H1 (cell line): ENCODE measurements around the gene NXPH1. TPM values are rescaled to one million over a fixed set of nuclear protein-coding genes. Genes with fewer than 3 reads are reported as not detected.

Source experiments
- CTCF ChIA-PET: fragments of 300-600 bp; sonication (Branson Sonifier 250); formaldehyde crosslinking; loops from one replicate; lab custom pipeline; 2021; ENCODE audit not compliant: partially characterized antibody; lab: Charles Lee
- POLR2A ChIA-PET: fragments of 300-600 bp; sonication (Branson Sonifier 250); formaldehyde crosslinking; loops from one replicate; lab custom pipeline; 2021; ENCODE audit warnings: inconsistent platforms; ENCODE audit not compliant: partially characterized antibody; lab: Charles Lee
- DNase-seq, 2 experiments: peaks; one replicate each; pipeline versions ENCODE4 v3.0.0 to v3.0.0-alpha.2; 2010 to 2022; ENCODE audit warnings: low spot score in 2 of 2, low read depth in 1 of 2, mixed read lengths in 1 of 2
- FAIRE-seq: peaks from 2 replicates; lab custom pipeline; 2011; peaks lifted over from hg19 to GRCh38; lab: Jason Lieb, UNC
- H2AFZ ChIP-seq: 2 replicates; pipeline ENCODE4 v1.8.1; 2012; ENCODE audit warnings: low read length, inconsistent platforms
- H2AK5ac ChIP-seq: 2 replicates; pipeline ENCODE4 v1.6.1; 2013; ENCODE audit warnings: low read depth, low read length
- H2BK120ac ChIP-seq: replicated peaks from 2 replicates; pipeline ENCODE3; 2013; ENCODE audit warnings: low read depth, low read length, inconsistent platforms
- H2BK12ac ChIP-seq: 2 replicates; pipeline ENCODE4 v1.6.1; 2013; ENCODE audit warnings: low read depth, low read length
- H2BK15ac ChIP-seq: 2 replicates; pipeline ENCODE4 v1.6.1; 2013; ENCODE audit warnings: low read length
- H2BK20ac ChIP-seq: 2 replicates; pipeline ENCODE4 v1.6.1; 2013; ENCODE audit warnings: low read length
- H2BK5ac ChIP-seq: 2 replicates; pipeline ENCODE4 v1.6.1; 2013; ENCODE audit warnings: low read depth, low read length
- H3K14ac ChIP-seq: 2 replicates; pipeline ENCODE4 v1.6.1; 2013; ENCODE audit warnings: inconsistent platforms; ENCODE audit not compliant: insufficient read length
- H3K18ac ChIP-seq: 2 replicates; pipeline ENCODE4 v1.6.1; 2013; ENCODE audit warnings: low read length; ENCODE audit errors: extremely low read depth
- H3K23ac ChIP-seq: 2 replicates; pipeline ENCODE4 v1.6.1; 2013; ENCODE audit warnings: inconsistent platforms; ENCODE audit not compliant: insufficient read length
- H3K23me2 ChIP-seq: 2 replicates; pipeline ENCODE4 v1.6.1; 2013; ENCODE audit warnings: low read depth, low read length
- H3K27ac ChIP-seq: 2 replicates; pipeline ENCODE4 v1.6.1; 2011; ENCODE audit warnings: low read depth, low read length, inconsistent platforms
- H3K27me3 ChIP-seq, 4 experiments: replicated peaks in 1 of 4; 1 replicate in 1 of 4; 2 replicates in 3 of 4; pipeline versions ENCODE4 v1.6.1 to v1.8.1; 2011 to 2013; ENCODE audit warnings: low read length in 3 of 4, mild to moderate bottlenecking in 3 of 4, inconsistent platforms in 2 of 4, mixed read lengths in 2 of 4, moderate library complexity in 1 of 4; ENCODE audit not compliant: control insufficient read depth in 3 of 4, insufficient read depth in 3 of 4; ENCODE audit errors: extremely low read depth in 1 of 4
- H3K36me3 ChIP-seq, 4 experiments: 2 replicates each; pipeline versions ENCODE4 v1.6.1 to v1.8.1; 2011 to 2013; ENCODE audit warnings: mild to moderate bottlenecking in 4 of 4, low read length in 3 of 4, moderate library complexity in 2 of 4, control low read depth in 1 of 4, inconsistent platforms in 1 of 4; ENCODE audit not compliant: insufficient read depth in 4 of 4, control insufficient read depth in 2 of 4
- H3K4ac ChIP-seq: replicated peaks from 2 replicates; pipeline ENCODE3; 2013; ENCODE audit warnings: low read length, low read depth, mixed read lengths, inconsistent platforms; ENCODE audit not compliant: insufficient read length
- H3K4me1 ChIP-seq, 4 experiments: replicated peaks in 1 of 4; 1 replicate in 1 of 4; 2 replicates in 3 of 4; pipeline versions ENCODE4 v1.6.1 to v1.8.1; 2011 to 2013; ENCODE audit warnings: low read length in 3 of 4, inconsistent platforms in 2 of 4, mixed read lengths in 1 of 4; ENCODE audit not compliant: insufficient read depth in 4 of 4, control insufficient read depth in 3 of 4
- H3K4me2 ChIP-seq, 2 experiments: 2 replicates each; pipeline versions ENCODE4 v1.6.1 to v1.8.1; 2011 to 2013; ENCODE audit warnings: low read depth in 2 of 2, low read length in 2 of 2, control low read depth in 1 of 2, inconsistent platforms in 1 of 2, mild to moderate bottlenecking in 1 of 2; ENCODE audit not compliant: insufficient read depth in 1 of 2
- H3K4me3 ChIP-seq, 4 experiments: fragments of 200-600, 300-600 bp in 1 of 4; sonication (generic), shearing (Covaris generic), sonication (Bioruptor Twin) in 1 of 4; 2 replicates each; pipeline versions ENCODE4 v1.5.1 to v1.8.1; 2011 to 2016; ENCODE audit warnings: low read length in 4 of 4, low read depth in 3 of 4, control low read depth in 2 of 4, inconsistent platforms in 2 of 4, mild to moderate bottlenecking in 2 of 4, mixed read lengths in 1 of 4, moderate library complexity in 1 of 4; ENCODE audit not compliant: insufficient read depth in 2 of 4; ENCODE audit errors: extremely low read depth in 1 of 4
- H3K56ac ChIP-seq: replicated peaks from 2 replicates; pipeline ENCODE3; 2013; ENCODE audit warnings: low read depth, mild to moderate bottlenecking, mixed read lengths, low read length, inconsistent platforms; ENCODE audit not compliant: insufficient read length
- H3K79me1 ChIP-seq: 2 replicates; pipeline ENCODE4 v1.6.1; 2013; ENCODE audit warnings: low read depth, low read length, control low read depth
- H3K79me2 ChIP-seq, 2 experiments: 2 replicates each; pipeline versions ENCODE4 v1.6.1 to v1.8.1; 2012 to 2013; ENCODE audit warnings: low read length in 2 of 2, mild to moderate bottlenecking in 2 of 2, inconsistent platforms in 1 of 2; ENCODE audit not compliant: insufficient read depth in 2 of 2, control insufficient read depth in 1 of 2
- H3K9ac ChIP-seq, 4 experiments: replicated peaks in 1 of 4; 1 replicate in 1 of 4; 2 replicates in 3 of 4; pipeline versions ENCODE4 v1.6.1 to v1.8.1; 2011 to 2013; ENCODE audit warnings: low read depth in 3 of 4, low read length in 3 of 4, control low read depth in 2 of 4, mild to moderate bottlenecking in 2 of 4, moderate library complexity in 2 of 4, inconsistent platforms in 1 of 4; ENCODE audit errors: extremely low read depth in 1 of 4
- H3K9me3 ChIP-seq, 2 experiments: 2 replicates each; pipeline versions ENCODE4 v1.6.1 to v1.8.1; 2012 to 2013; ENCODE audit warnings: mild to moderate bottlenecking in 2 of 2, moderate library complexity in 2 of 2, control low read depth in 1 of 2, inconsistent platforms in 1 of 2, low read depth in 1 of 2, low read length in 1 of 2, mixed read lengths in 1 of 2; ENCODE audit not compliant: insufficient read depth in 2 of 2
- H4K20me1 ChIP-seq, 2 experiments: replicated peaks in 1 of 2; 2 replicates each; pipeline versions ENCODE3 to v1.8.1; 2011 to 2013; ENCODE audit warnings: inconsistent platforms in 2 of 2, low read length in 2 of 2, mild to moderate bottlenecking in 1 of 2; ENCODE audit not compliant: insufficient read depth in 2 of 2, control insufficient read depth in 1 of 2
- H4K5ac ChIP-seq: 2 replicates; pipeline ENCODE4 v1.6.1; 2013; ENCODE audit warnings: low read length, low read depth, mixed read lengths, inconsistent platforms; ENCODE audit not compliant: insufficient read length
- H4K8ac ChIP-seq: 2 replicates; pipeline ENCODE4 v1.8.0; 2013; ENCODE audit warnings: mild to moderate bottlenecking, moderate library complexity, low read length, inconsistent platforms; ENCODE audit not compliant: insufficient read depth; ENCODE audit errors: extremely low read depth
- H4K91ac ChIP-seq: replicated peaks from 2 replicates; pipeline ENCODE3; 2013; ENCODE audit warnings: low read length, mixed read lengths, inconsistent platforms; ENCODE audit not compliant: insufficient read length
- BRCA1 ChIP-seq: IDR thresholded peaks from 2 replicates; pipeline ENCODE4 v1.6.1; 2012; ENCODE audit warnings: low read depth, low read length, improper control_type of control experiment
- KDM4A ChIP-seq: IDR thresholded peaks from one replicate; pipeline ENCODE4 v1.7.1; 2012; ENCODE audit warnings: low read depth, mild to moderate bottlenecking, moderate library complexity, low read length, inconsistent platforms; ENCODE audit not compliant: severe bottlenecking
- SIX5 ChIP-seq: IDR thresholded peaks from 2 replicates; pipeline ENCODE4 v1.6.1; 2011; ENCODE audit warnings: mild to moderate bottlenecking, low read depth, low read length
- WGBS, 2 experiments: shearing (Covaris generic) in 1 of 2; methylation state at CpG; one replicate each; pipeline versions ENCODE4 v1.1.6 to v1.1.7; 2013 to 2015; ENCODE audit warnings: low lambda C conversion rate in 2 of 2, mixed read lengths in 2 of 2, inconsistent platforms in 1 of 2, low coverage in 1 of 2, missing lambda C conversion rate in 1 of 2; ENCODE audit not compliant: insufficient replicate concordance in 2 of 2, insufficient coverage in 1 of 2, insufficient read length in 1 of 2; ENCODE audit errors: extremely low coverage in 1 of 2, missing lambda C conversion rate in 1 of 2; 5-methylcytosine and 5-hydroxymethylcytosine counted together
- polyA plus RNA-seq, 7 experiments: library from polyadenylated mRNA; depleted of rRNA in 3 of 7; stranded (reverse) in 5 of 7; unstranded in 2 of 7; fragments of >200 nt in 5 of 7; fragments of 200-250 nt in 2 of 7; gene quantifications; 1 replicate in 5 of 7; 2 replicates in 1 of 7; 4 replicates in 1 of 7; pipeline versions ENCODE4 v1.2.1 to v1.2.3, GENCODE V29; 2011 to 2013; ENCODE audit warnings: missing spikeins in 2 of 7, mixed read lengths in 2 of 7
- total RNA-seq: library from RNA; stranded (reverse); fragmentation: NEBNext Ultra II Directional; extraction: Animal tissue kit (Norgen Biotek cat#: 25700); gene quantifications from 2 replicates; pipeline ENCODE4 v1.2.1, GENCODE V29; 2021

The NXPH1 gene
- total and polyA plus RNA-seq, 2 of the 8 experiments (the other 6 are each of a cell fraction or from before 2014, with no cell fraction given): 0.14 to 1.0 TPM

GRCh38 chr7:8507566-8507965 lies 74.2 kb downstream of the NXPH1 start:
- no peak overlapping the region for H4K91ac ChIP-seq
- H4K8ac ChIP-seq: no peak overlapping the region
- CTCF ChIA-PET: interaction anchor here (0.9 to 2.3 kb wide), 7 partner anchors 8 to 88 kb away, joined by 3 to 6 read pairs (median 3); no protein-coding TSS in a partner anchor
- WGBS, 2 experiments: 88% methylated on average over 2 of the region's 2 CpGs; no CpG with 5 or more reads in 1 of the 2 experiments
- H3K27me3 ChIP-seq: no peaks in the 10 kb centered on the region
- H2BK20ac ChIP-seq: no peak overlapping the region
- H2BK12ac ChIP-seq: no peak overlapping the region
- no peak overlapping the region for H3K23ac ChIP-seq
- no peak overlapping the region for H3K4ac ChIP-seq
- no peaks in the 10 kb centered on the region for H3K79me1 ChIP-seq
- POLR2A ChIA-PET: no interaction called here
- H3K9me3 ChIP-seq: no peaks in the 10 kb centered on the region
- H3K27ac ChIP-seq: no peak overlapping the region
- H2BK5ac ChIP-seq: no peak overlapping the region
- no peak overlapping the region for H3K56ac ChIP-seq
- H3K4me3 ChIP-seq: no peak overlapping the region
- DNase-seq: no peak
- no peak overlapping the region for H3K4me2 ChIP-seq
- H3K14ac ChIP-seq: no peak overlapping the region
- no peak for FAIRE-seq
- H3K4me1 ChIP-seq: peaks cover 0 to 3% (median 0%) of the 10 kb centered on the region in 4 experiments; a peak in 1 of 7 replicates
- no peak overlapping the region for H3K18ac ChIP-seq
- no peak overlapping the region for H3K9ac ChIP-seq
- no peak overlapping the region for H2BK15ac ChIP-seq
- no peaks in the 10 kb centered on the region for H3K23me2 ChIP-seq
- H2AK5ac ChIP-seq: no peak overlapping the region
- H4K20me1 ChIP-seq: no peaks in the 10 kb centered on the region
- H2AFZ ChIP-seq: no peak overlapping the region
- H2BK120ac ChIP-seq: no peak overlapping the region
- H4K5ac ChIP-seq: no peak overlapping the region
- H3K36me3 ChIP-seq: no peaks in the 10 kb centered on the region
- H3K79me2 ChIP-seq: no peaks in the 10 kb centered on the region
- TF ChIP-seq SIX5: no peak
- no peak for TF ChIP-seq KDM4A
- TF ChIP-seq BRCA1: no peak
